ENCODE measurements around the gene HACD4. TPM values are rescaled to one million over a fixed set of nuclear protein-coding genes. Genes with fewer than 3 reads are reported as not detected.

Gene HACD4
- total and polyA plus RNA-seq, 2 of the 13 experiments (the other 11 are each of a cell fraction or from before 2014, with no cell fraction given), result not detected

DNA sequence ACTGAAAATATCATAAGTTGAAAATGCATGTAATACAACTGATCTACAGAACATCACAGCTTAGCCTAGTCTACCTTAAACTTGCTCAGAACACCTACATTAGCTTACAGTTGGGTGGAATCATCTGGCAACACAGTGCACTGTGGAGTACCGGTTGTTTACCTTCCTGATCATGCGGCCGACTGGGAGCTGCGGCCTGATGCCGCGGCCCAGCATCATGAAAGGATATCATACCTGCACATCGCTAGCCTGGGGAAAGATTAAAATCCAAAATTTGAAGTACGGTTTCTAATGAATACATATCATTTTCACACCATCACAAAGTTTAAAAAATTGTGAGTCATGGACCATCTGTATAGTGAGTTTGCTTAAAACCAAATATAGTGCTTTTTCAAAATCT is 1.8 kb downstream of the HACD4 start:
- H3K79me2 ChIP-seq (ENCODE audit: insufficient read depth, low read length), result no peaks in the 10 kb centered on the region
- H3K4me3 ChIP-seq (replicated peaks in 1 of 3; ENCODE audit: insufficient read depth in 1 of 3, low read depth in 2 of 3, low read length in 3 of 3), result no peak overlapping the region
- no peak overlapping the region for H3K9ac ChIP-seq (ENCODE audit: insufficient read depth, low read depth, low read length)
- BruUV-seq (replicated peaks), result no TSS peak
- no peaks in the 10 kb centered on the region for H3K9me3 ChIP-seq (ENCODE audit: low read length)
- ChIA-PET POLR2A (no interaction called here), CTCF (ENCODE audit: low intra/inter-chr PET ratio, low total read pairs) (no interaction called here)
- ATAC-seq (peak; percentile 67), DNase-seq (ENCODE audit: low spot score) (no peak), FAIRE-seq (no peak)
- no peak overlapping the region for H2AFZ ChIP-seq (ENCODE audit: low read length)
- H3K27ac ChIP-seq (ENCODE audit: extremely low read length, insufficient read depth, low read length), result no peak overlapping the region
- intact Hi-C loops (cut with micrococcal nuclease; ENCODE audit: unreplicated experiment) (no loop called here), in situ Hi-C loops (cut with HindIII; ENCODE audit: extremely low pct_ligation_motif_present, low pct_unique_long_range_greater_than_20kb) (no loop called here)
- no peaks in the 10 kb centered on the region for H3K4me1 ChIP-seq (ENCODE audit: insufficient read depth, low read length)
- no peak overlapping the region for H3K4me2 ChIP-seq (ENCODE audit: low read depth, low read length)
- TF ChIP-seq FOXA3 (CRISPR knock-in tag; IDR thresholded peaks at IDR 0.05) (0 out of 2 replicates have a peak, but pooled peaks have one; percentile 17), MIER2 (CRISPR knock-in tag; IDR thresholded peaks at IDR 0.05) (no peak), FOXA1 (IDR thresholded peaks at IDR 0.05) (no peak), FOXA1 (CRISPR knock-in tag; IDR thresholded peaks at IDR 0.05) (peak; percentile 19; the same call in 1 of the 2 replicates)
- 11% methylated on average over 8 of the region's 8 CpGs for WGBS (ENCODE audit: low lambda C conversion rate)
- no peaks in the 10 kb centered on the region for H4K20me1 ChIP-seq (ENCODE audit: insufficient read depth, low read length)
- no peaks in the 10 kb centered on the region for H3K36me3 ChIP-seq (replicated peaks in 1 of 2; ENCODE audit: control insufficient read depth in 1 of 2, insufficient read depth in 2 of 2, low read length in 2 of 2)
- no peaks in the 10 kb centered on the region for H3K27me3 ChIP-seq (ENCODE audit: control insufficient read depth in 1 of 2, insufficient read depth in 2 of 2, low read length in 2 of 2)

DNA sequence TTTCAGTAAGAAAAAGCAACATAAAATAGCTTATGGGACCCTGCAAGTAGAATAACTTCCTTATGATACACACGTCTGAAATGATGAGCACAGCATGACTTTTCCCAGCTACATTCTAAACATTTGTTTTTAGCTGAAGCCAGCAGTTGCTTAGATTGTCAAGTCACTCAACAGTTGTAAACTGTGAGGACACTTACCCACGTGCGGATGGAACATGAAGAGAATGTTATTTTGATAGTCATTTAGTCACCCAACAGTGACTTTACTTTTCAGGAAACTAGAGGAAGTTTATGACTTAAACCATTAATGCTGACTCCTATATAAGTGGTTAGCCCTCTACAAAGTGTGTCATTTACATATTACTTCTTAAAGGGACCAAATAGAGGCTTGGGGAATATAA is 3.0 kb downstream of the HACD4 start:
- intact Hi-C loops (cut with micrococcal nuclease; ENCODE audit: unreplicated experiment), result no loop called here
- Histone ChIP-seq H3K27ac (ENCODE audit: extremely low read length, insufficient read depth, low read length) (no peak overlapping the region), H3K36me3 (replicated peaks in 1 of 2; ENCODE audit: control insufficient read depth in 1 of 2, insufficient read depth in 2 of 2, low read length in 2 of 2) (no peaks in the 10 kb centered on the region), H3K4me2 (ENCODE audit: low read depth, low read length) (no peak overlapping the region), H3K4me1 (ENCODE audit: insufficient read depth, low read length) (no peaks in the 10 kb centered on the region), H2AFZ (ENCODE audit: low read length) (no peak overlapping the region), H3K9me3 (ENCODE audit: low read length) (no peaks in the 10 kb centered on the region), H3K27me3 (ENCODE audit: control insufficient read depth in 1 of 2, insufficient read depth in 2 of 2, low read length in 2 of 2) (no peaks in the 10 kb centered on the region), H4K20me1 (ENCODE audit: insufficient read depth, low read length) (no peaks in the 10 kb centered on the region), H3K79me2 (ENCODE audit: insufficient read depth, low read length) (no peaks in the 10 kb centered on the region), H3K4me3 (replicated peaks in 1 of 3; ENCODE audit: insufficient read depth in 1 of 3, low read depth in 2 of 3, low read length in 3 of 3) (no peak overlapping the region), H3K9ac (ENCODE audit: insufficient read depth, low read depth, low read length) (no peak overlapping the region)
- POLR2A ChIA-PET, result no interaction called here
- CTCF ChIA-PET (ENCODE audit: low intra/inter-chr PET ratio, low total read pairs), result no interaction called here
- ATAC-seq (no peak), FAIRE-seq (no peak), DNase-seq (ENCODE audit: low spot score) (no peak)
- BruUV-seq (replicated peaks), result no TSS peak
- 48% methylated on average over 3 of the region's 3 CpGs for WGBS (ENCODE audit: low lambda C conversion rate)
- in situ Hi-C loops (cut with HindIII; ENCODE audit: extremely low pct_ligation_motif_present, low pct_unique_long_range_greater_than_20kb), result no loop called here
- TF ChIP-seq HNRNPK (IDR thresholded peaks at IDR 0.05; ENCODE audit: low read depth, low read length, poor library complexity, severe bottlenecking) (no peak), U2AF1 (optimal IDR thresholded peaks at IDR 0.05; ENCODE audit: low read depth, low read length) (no peak), ZNF432 (CRISPR knock-in tag; IDR thresholded peaks at IDR 0.05; ENCODE audit: borderline replicate concordance) (no peak), ZKSCAN8 (CRISPR knock-in tag; IDR thresholded peaks at IDR 0.05; ENCODE audit: borderline replicate concordance) (no peak), MIER3 (CRISPR knock-in tag; IDR thresholded peaks at IDR 0.05; ENCODE audit: borderline replicate concordance) (no peak), RORA (CRISPR knock-in tag; IDR thresholded peaks at IDR 0.05) (no peak), TOPORS (CRISPR knock-in tag; IDR thresholded peaks at IDR 0.05) (no peak), TCF7 (IDR thresholded peaks at IDR 0.05; ENCODE audit: low read depth) (no peak)
- TF ChIP-seq, protein P1, sequence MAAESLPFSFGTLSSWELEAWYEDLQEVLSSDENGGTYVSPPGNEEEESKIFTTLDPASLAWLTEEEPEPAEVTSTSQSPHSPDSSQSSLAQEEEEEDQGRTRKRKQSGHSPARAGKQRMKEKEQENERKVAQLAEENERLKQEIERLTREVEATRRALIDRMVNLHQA (CRISPR knock-in tag; IDR thresholded peaks at IDR 0.05), result no peak
- TF ChIP-seq, protein P2, sequence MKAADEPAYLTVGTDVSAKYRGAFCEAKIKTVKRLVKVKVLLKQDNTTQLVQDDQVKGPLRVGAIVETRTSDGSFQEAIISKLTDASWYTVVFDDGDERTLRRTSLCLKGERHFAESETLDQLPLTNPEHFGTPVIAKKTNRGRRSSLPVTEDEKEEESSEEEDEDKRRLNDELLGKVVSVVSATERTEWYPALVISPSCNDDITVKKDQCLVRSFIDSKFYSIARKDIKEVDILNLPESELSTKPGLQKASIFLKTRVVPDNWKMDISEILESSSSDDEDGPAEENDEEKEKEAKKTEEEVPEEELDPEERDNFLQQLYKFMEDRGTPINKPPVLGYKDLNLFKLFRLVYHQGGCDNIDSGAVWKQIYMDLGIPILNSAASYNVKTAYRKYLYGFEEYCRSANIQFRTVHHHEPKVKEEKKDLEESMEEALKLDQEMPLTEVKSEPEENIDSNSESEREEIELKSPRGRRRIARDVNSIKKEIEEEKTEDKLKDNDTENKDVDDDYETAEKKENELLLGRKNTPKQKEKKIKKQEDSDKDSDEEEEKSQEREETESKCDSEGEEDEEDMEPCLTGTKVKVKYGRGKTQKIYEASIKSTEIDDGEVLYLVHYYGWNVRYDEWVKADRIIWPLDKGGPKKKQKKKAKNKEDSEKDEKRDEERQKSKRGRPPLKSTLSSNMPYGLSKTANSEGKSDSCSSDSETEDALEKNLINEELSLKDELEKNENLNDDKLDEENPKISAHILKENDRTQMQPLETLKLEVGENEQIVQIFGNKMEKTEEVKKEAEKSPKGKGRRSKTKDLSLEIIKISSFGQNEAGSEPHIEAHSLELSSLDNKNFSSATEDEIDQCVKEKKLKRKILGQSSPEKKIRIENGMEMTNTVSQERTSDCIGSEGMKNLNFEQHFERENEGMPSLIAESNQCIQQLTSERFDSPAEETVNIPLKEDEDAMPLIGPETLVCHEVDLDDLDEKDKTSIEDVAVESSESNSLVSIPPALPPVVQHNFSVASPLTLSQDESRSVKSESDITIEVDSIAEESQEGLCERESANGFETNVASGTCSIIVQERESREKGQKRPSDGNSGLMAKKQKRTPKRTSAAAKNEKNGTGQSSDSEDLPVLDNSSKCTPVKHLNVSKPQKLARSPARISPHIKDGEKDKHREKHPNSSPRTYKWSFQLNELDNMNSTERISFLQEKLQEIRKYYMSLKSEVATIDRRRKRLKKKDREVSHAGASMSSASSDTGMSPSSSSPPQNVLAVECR (CRISPR knock-in tag; IDR thresholded peaks at IDR 0.05; ENCODE audit: borderline replicate concordance), result no peak
- TF ChIP-seq, protein P3, sequence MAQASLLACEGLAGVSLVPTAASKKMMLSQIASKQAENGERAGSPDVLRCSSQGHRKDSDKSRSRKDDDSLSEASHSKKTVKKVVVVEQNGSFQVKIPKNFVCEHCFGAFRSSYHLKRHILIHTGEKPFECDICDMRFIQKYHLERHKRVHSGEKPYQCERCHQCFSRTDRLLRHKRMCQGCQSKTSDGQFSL (CRISPR knock-in tag; IDR thresholded peaks at IDR 0.05), result no peak
